GF-D8 (cell line): Measurements from ENCODE around the gene RXFP3.

Source experiments
- DNase-seq: peaks from one replicate; lab custom pipeline; 2025; lab: John Stamatoyannopoulos, UW

Gene RXFP3

GRCh38 chr5:33981408-33982162 is 45.4 kb downstream of the RXFP3 start:
- DNase-seq, result no peak

GRCh38 chr5:33984178-33984577 is 48.0 kb downstream of the RXFP3 start:
- no peak for DNase-seq

- no peak for DNase-seq
Measured at GRCh38 chr5:33984671-33985124, 48.5 kb downstream of the RXFP3 start, which contains the start of gene SLC45A2. TSS of gene SLC45A2 (minus strand) at chr5:33984693. CDS start at chr5:33984583, 110 bp downstream.

- no peak for DNase-seq
Measured at GRCh38 chr5:33985447-33985846, 49.3 kb downstream of the RXFP3 start.
